Activated T-helper 1 cell treated with anti-CD3 and anti-CD28 coated beads, Interleukin-12 subunit alpha, Interleukin-12 subunit beta, Interleukin-2, Interleukin-4 antibody, amounts not matched to agents 30 ng/mL and 10 ng/mL and 1 ng/mL, durations not matched to agents 14 hours and 24 hours and 36 hours (primary cell): ENCODE data around the gene KRTAP19-8. TPM values are rescaled to one million over a fixed set of nuclear protein-coding genes. Genes with fewer than 3 reads are reported as not detected.

ENCODE experiments used
- DNase-seq: peaks from one replicate; pipeline ENCODE4 v3.0.0; 2021; ENCODE audit warnings: low spot score
- H3K27ac Mint-ChIP-seq: one replicate; pipeline ENCODE4 v1.8.0; 2021; ENCODE audit warnings: mild to moderate bottlenecking, mixed read lengths
- H3K27me3 Mint-ChIP-seq: one replicate; pipeline ENCODE4 v1.8.0; 2022; ENCODE audit warnings: mild to moderate bottlenecking, moderate library complexity, mixed read lengths; ENCODE audit not compliant: insufficient read depth
- H3K36me3 Mint-ChIP-seq: one replicate; pipeline ENCODE4 v1.8.0; 2021; ENCODE audit warnings: low read depth, mixed read lengths
- H3K4me1 Mint-ChIP-seq: one replicate; pipeline ENCODE4 v1.8.0; 2021; ENCODE audit warnings: low read depth, mixed read lengths
- H3K4me3 Mint-ChIP-seq: one replicate; pipeline ENCODE4 v1.8.0; 2021; ENCODE audit warnings: mild to moderate bottlenecking, moderate library complexity, mixed read lengths
- H3K9me3 Mint-ChIP-seq: one replicate; pipeline ENCODE4 v1.8.0; 2021; ENCODE audit warnings: mixed read lengths
- intact Hi-C: fragments of 100-400 bp; cut with micrococcal nuclease; formaldehyde crosslinking; loops from one replicate; pipeline ENCODE4 v1.15.1; 2024
- total RNA-seq: library from RNA; stranded (reverse); gene quantifications from 2 replicates; pipeline ENCODE4 v1.2.3, GENCODE V29; 2022

Gene KRTAP19-8, protein sequence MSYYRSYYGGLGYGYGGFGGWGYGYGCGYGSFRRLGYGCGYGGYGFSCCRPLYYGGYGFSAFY
- not detected in 2 replicates for total RNA-seq

DNA sequence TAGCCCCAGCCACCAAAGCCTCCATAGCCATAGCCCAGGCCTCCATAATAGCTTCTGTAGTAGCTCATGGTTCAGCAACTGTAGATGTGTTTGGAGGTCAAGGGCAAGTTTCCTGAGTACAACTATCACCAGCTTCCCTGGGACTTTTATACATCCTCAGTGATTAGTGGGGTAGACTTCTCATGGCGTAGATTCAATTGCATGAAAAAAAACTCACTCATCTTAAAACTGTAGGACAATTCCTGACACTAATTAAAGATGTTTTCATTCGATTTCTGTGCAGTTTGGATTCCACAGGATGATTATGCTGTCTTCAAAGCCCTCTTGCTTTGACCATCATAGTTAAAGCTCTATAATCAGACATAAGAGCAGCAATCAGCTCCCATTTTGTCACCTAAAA lies at the start of gene KRTAP19-8:
Gene KRTAP19-8 (minus strand): TSS at position 101 of the 400 bp plus-strand sequence. CDS start 33 bp downstream, at position 68.
- no peaks in the 10 kb centered on the region for H3K9me3 Mint-ChIP-seq
- DNase-seq: no peak
- intact Hi-C loops: no loop called here
- H3K27ac Mint-ChIP-seq: no peak within 1 kb of the TSS
- H3K4me1 Mint-ChIP-seq: no peaks in the 10 kb centered on the region
- H3K27me3 Mint-ChIP-seq: peaks cover 24% of the 10 kb centered on the region
- no peaks in the 10 kb centered on the region for H3K36me3 Mint-ChIP-seq
- H3K4me3 Mint-ChIP-seq: no peak within 1 kb of the TSS

DNA sequence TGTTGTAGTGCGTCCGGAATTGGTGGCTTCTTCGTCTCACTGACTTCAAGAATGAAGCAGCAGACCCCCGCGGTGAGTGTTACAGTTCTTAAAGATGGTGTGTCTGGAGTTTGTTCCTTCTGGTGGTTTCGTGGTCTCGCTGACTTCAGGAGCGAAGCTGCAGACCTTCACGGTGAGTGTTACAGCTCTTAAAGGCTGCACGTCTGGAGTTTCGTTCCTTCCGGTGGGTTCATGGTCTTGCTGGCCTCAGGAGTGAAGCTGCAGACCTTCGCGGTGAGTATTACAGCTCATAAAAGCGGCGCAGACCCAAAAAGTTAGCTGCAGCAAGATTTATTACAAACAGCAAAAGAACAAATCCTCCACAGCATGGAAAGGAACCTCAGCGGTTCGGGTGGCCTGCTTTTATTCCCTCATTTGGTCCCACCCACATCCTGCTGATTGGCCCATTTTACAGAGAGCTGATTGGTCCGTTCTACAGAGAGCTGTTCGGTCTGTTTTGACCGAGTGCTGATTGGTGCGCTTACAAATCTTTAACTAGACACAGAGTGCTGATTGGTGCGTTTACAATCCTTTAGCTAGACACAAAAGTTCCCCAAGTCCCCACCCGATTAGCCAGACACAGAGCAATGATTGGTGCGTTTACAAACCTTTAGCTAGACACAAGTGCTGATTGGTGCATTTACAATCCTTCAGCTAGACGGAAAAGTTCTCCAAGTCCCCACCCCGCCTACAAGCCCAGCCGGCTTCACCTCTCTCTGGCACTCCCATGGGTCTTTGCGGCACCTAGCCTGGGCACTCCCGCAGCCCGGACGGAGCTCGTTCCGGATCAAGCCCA lies 49.6 kb upstream of the KRTAP19-8 start:
- Mint-ChIP-seq H3K27ac (no peak overlapping the region), H3K4me1 (peaks cover 19% of the 10 kb centered on the region), H3K36me3 (no peaks in the 10 kb centered on the region), H3K9me3 (no peaks in the 10 kb centered on the region), H3K4me3 (peak overlapping the region; percentile 37), H3K27me3 (peaks cover 7% of the 10 kb centered on the region)
- intact Hi-C loops: loop anchor here (5.0 kb wide), 1 partner anchor 371 kb away; the partner anchor contains the start of gene KRTAP21-3
- DNase-seq: no peak

DNA sequence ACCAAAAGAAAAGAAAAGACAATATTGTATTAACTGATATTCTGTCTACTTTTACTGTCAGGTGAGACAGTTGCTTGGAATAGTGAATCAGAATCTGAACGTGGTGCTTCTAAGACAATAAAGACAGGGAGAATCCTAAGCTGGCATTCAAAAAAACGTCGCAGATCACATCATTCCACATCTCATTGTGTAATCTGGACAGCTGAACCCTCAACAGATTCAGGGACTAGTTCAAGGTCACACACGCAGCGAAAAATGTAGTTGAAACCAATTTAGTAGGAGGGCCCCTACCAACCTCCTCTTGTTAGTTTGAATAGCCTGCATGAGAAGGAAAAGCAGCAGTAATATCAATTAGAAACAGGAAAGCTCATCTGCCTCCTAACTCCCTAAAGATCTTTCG lies 46.4 kb upstream of the KRTAP19-8 start:
- no peaks in the 10 kb centered on the region for H3K36me3 Mint-ChIP-seq
- no peak overlapping the region for H3K4me3 Mint-ChIP-seq
- peaks cover 19% of the 10 kb centered on the region for H3K4me1 Mint-ChIP-seq
- no peak overlapping the region for H3K27ac Mint-ChIP-seq
- DNase-seq: no peak
- peaks cover 5% of the 10 kb centered on the region for H3K27me3 Mint-ChIP-seq
- no peaks in the 10 kb centered on the region for H3K9me3 Mint-ChIP-seq
- intact Hi-C loops: loop anchor here (5.0 kb wide), 1 partner anchor 367 kb away; the partner anchor contains the start of gene KRTAP21-3

DNA sequence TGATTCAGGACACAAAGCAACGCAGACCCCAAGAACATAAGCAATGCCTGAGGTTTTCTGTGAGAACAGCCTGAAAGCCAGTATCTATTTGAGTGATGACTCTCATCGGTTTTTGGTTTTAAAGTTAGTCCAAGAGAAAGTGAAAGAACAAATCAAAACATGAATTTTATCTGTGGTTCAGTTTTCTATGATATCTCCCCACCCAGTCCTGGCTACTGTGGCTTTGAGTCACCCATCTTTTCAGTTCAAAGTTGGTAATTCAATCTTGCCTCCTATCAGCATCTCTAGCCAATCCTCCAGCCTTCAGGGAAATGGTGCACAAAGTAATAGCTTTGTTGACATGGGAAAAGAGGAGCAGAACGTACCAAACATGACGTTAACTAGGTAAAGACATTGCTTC lies 40.5 kb upstream of the KRTAP19-8 start:
- Mint-ChIP-seq H3K27ac (no peak overlapping the region), H3K4me3 (no peak overlapping the region), H3K9me3 (no peaks in the 10 kb centered on the region), H3K36me3 (no peaks in the 10 kb centered on the region), H3K4me1 (peaks cover 14% of the 10 kb centered on the region), H3K27me3 (peaks cover 10% of the 10 kb centered on the region)
- intact Hi-C loops: no loop called here
- DNase-seq: no peak

GRCh38 chr21:31078216-31078615 lies 39.9 kb upstream of the KRTAP19-8 start:
- intact Hi-C loops: no loop called here
- Mint-ChIP-seq H3K4me1 (peaks cover 14% of the 10 kb centered on the region), H3K27ac (no peak overlapping the region), H3K9me3 (no peaks in the 10 kb centered on the region), H3K27me3 (peaks cover 14% of the 10 kb centered on the region), H3K4me3 (no peak overlapping the region), H3K36me3 (no peaks in the 10 kb centered on the region)
- DNase-seq: no peak

DNA sequence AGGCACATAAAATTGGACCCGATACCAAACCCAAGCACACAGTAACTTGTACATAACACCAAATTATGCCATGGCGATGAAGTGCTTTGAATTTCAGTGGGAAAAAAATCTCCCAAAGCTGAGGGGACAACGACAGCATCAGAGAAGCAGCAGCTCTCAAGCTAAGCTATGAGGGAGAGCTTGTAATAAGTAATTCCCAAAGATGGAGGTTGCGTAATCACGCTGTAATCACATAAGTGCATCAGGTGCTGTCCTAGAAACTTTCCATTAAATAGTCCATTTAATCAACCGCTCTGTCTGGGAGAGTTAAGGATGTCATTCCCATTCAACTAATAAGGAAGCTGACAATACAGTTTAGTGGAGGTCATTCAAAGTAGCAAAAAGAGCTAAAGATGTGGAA lies 37.6 kb upstream of the KRTAP19-8 start:
- intact Hi-C loops: no loop called here
- H3K9me3 Mint-ChIP-seq: no peaks in the 10 kb centered on the region
- peaks cover 14% of the 10 kb centered on the region for H3K4me1 Mint-ChIP-seq
- no peak overlapping the region for H3K27ac Mint-ChIP-seq
- H3K27me3 Mint-ChIP-seq: peaks cover 18% of the 10 kb centered on the region
- H3K4me3 Mint-ChIP-seq: no peak overlapping the region
- DNase-seq: no peak
- no peaks in the 10 kb centered on the region for H3K36me3 Mint-ChIP-seq

DNA sequence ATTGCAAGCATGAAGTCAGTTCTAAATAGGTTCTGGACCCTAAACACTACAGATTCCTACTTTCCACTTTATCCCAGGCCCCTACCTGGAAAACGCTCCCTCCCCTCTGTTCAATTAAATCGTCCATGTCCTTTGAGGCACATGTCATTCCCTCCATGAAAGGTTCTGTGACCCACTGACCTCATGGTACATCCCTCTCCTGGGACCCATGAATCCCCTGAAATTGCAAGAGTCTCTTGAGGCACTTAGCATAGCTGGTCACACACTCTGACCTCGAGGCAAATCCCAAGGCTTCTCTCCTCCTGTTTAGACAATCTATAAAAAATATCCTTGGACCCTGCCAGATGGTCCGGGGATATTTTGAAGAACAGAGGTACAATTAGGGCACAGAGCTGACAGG lies 34.3 kb upstream of the KRTAP19-8 start:
- H3K36me3 Mint-ChIP-seq: no peaks in the 10 kb centered on the region
- no peak for DNase-seq
- H3K4me1 Mint-ChIP-seq: no peaks in the 10 kb centered on the region
- H3K27ac Mint-ChIP-seq: no peak overlapping the region
- H3K9me3 Mint-ChIP-seq: no peaks in the 10 kb centered on the region
- H3K27me3 Mint-ChIP-seq: peaks cover 22% of the 10 kb centered on the region
- intact Hi-C loops: no loop called here
- H3K4me3 Mint-ChIP-seq: no peak overlapping the region

DNA sequence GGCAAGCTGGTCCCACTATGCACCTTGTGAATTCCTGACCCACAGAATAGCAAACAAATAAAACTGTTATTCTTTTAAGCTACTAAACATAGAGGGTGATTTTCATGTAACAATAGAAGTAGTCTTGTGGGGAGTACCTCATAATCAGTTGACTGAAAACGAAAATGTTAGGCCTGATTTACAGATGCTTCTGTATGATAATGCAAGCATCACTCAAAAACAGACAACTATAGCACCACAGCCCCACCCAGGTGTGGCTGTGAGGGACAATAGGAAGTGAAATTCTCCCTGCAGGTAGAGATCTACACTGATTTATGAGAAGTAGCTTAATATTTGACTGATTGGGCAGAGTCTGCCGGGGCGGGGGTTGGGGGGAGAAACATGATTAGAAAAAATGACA lies 26.5 kb upstream of the KRTAP19-8 start:
- intact Hi-C loops: no loop called here
- H3K4me3 Mint-ChIP-seq: no peak overlapping the region
- no peaks in the 10 kb centered on the region for H3K36me3 Mint-ChIP-seq
- H3K27ac Mint-ChIP-seq: no peak overlapping the region
- peaks cover 2% of the 10 kb centered on the region for H3K27me3 Mint-ChIP-seq
- DNase-seq: no peak
- peaks cover 6% of the 10 kb centered on the region for H3K4me1 Mint-ChIP-seq
- H3K9me3 Mint-ChIP-seq: no peaks in the 10 kb centered on the region

DNA sequence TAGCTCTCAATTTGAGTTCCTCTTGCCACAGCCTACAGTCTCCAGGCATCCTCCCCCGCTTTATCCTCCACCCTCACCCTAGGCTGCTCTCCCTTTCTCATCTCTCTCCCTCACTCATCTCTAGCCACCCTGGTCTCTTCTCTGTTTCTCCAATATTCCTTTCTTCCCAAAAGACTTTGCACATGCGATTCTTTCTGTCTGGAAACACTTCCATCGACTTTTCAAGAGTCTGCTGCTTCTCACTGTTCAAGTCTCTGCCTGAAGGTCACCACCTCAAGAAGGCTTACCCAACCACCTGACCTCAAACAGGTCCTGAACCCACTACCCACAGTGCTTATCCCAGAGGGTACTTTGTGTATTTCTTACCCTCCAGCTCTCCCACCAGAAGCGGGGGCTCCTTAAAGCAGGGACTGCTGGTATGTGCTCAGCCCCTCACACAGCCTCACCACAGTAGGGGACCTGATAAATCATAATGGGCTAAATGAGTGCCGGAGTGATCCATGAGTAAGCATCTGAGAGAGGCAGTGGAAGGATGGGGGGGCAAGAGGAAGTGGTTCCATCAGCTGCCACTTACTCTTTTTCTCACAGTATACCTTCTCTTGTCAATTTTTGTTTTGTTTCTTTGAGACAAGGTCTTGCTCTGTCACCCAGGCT lies 14.3 kb upstream of the KRTAP19-8 start:
- Mint-ChIP-seq H3K4me3 (no peak overlapping the region), H3K4me1 (no peaks in the 10 kb centered on the region), H3K36me3 (no peaks in the 10 kb centered on the region), H3K27me3 (peaks cover 8% of the 10 kb centered on the region), H3K9me3 (no peaks in the 10 kb centered on the region), H3K27ac (no peak overlapping the region)
- DNase-seq: no peak
- intact Hi-C loops: no loop called here

GRCh38 chr21:31050577-31051157 lies 12.4 kb upstream of the KRTAP19-8 start:
- H3K4me3 Mint-ChIP-seq: no peak overlapping the region
- no peak for DNase-seq
- no peaks in the 10 kb centered on the region for H3K36me3 Mint-ChIP-seq
- no peak overlapping the region for H3K27ac Mint-ChIP-seq
- H3K4me1 Mint-ChIP-seq: no peaks in the 10 kb centered on the region
- intact Hi-C loops: no loop called here
- no peaks in the 10 kb centered on the region for H3K9me3 Mint-ChIP-seq
- peaks cover 4% of the 10 kb centered on the region for H3K27me3 Mint-ChIP-seq

DNA sequence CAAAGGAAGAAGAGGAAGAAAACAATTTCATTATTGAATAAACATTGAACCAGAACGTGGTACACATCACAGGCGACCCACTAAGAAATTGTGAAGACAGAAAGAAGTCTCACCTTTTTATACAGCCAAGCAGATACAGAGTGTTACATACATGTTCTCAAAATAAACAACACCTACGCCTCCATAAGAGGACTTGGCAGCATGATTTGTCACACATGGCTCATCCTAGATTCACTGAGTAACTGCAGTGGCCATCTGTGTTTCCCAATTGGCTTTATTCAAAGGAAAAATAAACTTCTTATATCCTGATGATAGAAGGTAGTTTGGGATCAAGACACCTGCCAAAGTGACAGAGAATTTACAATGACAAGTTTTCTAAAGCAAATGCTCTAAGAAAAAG lies 7.6 kb upstream of the KRTAP19-8 start:
- H3K9me3 Mint-ChIP-seq: no peaks in the 10 kb centered on the region
- H3K4me1 Mint-ChIP-seq: no peaks in the 10 kb centered on the region
- no peak for DNase-seq

GRCh38 chr21:31043471-31043870 lies 5.2 kb upstream of the KRTAP19-8 start:
- H3K36me3 Mint-ChIP-seq: no peaks in the 10 kb centered on the region

More for the DNA sequence above, 7.6 kb upstream of the KRTAP19-8 start:
- Mint-ChIP-seq H3K27ac (no peak overlapping the region), H3K36me3 (no peaks in the 10 kb centered on the region), H3K27me3 (peaks cover 7% of the 10 kb centered on the region), H3K4me3 (no peak overlapping the region)
- intact Hi-C loops: no loop called here

DNA sequence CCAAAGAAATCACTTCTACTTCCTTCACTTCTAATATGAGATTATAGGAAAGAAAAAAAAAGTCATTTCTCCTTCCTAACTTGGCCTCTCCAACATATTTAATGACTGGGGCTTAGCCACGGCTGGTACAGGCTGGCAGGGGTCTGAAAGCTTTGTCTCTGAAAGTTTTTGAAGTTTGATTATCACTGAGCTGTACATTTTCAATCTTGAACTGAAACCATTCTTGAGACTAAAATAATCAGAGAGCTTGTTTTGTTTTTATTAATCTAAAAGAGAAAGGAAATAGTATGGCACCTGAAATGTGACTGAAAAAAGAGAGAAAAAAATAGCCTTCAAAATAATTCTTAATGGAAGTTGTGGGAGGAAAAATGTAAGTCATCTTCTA lies 3.8 kb upstream of the KRTAP19-8 start:
- Mint-ChIP-seq H3K27ac (no peak overlapping the region), H3K9me3 (no peaks in the 10 kb centered on the region), H3K36me3 (no peaks in the 10 kb centered on the region), H3K4me1 (no peaks in the 10 kb centered on the region), H3K27me3 (peaks cover 10% of the 10 kb centered on the region), H3K4me3 (no peak overlapping the region)
- no peak for DNase-seq
- intact Hi-C loops: no loop called here

More at GRCh38 chr21:31043471-31043870, 5.2 kb upstream of the KRTAP19-8 start:
- Mint-ChIP-seq H3K27me3 (peaks cover 9% of the 10 kb centered on the region), H3K9me3 (no peaks in the 10 kb centered on the region), H3K27ac (no peak overlapping the region), H3K4me1 (no peaks in the 10 kb centered on the region), H3K4me3 (no peak overlapping the region)
- no peak for DNase-seq
- intact Hi-C loops: no loop called here
